ENCODE measurements around the gene KCNN2. TPM values are rescaled to one million over a fixed set of nuclear protein-coding genes. Genes with fewer than 3 reads are reported as not detected.

KCNN2 gene
- total RNA-seq, 1 experiment from 2014 or later, result not detected

DNA sequence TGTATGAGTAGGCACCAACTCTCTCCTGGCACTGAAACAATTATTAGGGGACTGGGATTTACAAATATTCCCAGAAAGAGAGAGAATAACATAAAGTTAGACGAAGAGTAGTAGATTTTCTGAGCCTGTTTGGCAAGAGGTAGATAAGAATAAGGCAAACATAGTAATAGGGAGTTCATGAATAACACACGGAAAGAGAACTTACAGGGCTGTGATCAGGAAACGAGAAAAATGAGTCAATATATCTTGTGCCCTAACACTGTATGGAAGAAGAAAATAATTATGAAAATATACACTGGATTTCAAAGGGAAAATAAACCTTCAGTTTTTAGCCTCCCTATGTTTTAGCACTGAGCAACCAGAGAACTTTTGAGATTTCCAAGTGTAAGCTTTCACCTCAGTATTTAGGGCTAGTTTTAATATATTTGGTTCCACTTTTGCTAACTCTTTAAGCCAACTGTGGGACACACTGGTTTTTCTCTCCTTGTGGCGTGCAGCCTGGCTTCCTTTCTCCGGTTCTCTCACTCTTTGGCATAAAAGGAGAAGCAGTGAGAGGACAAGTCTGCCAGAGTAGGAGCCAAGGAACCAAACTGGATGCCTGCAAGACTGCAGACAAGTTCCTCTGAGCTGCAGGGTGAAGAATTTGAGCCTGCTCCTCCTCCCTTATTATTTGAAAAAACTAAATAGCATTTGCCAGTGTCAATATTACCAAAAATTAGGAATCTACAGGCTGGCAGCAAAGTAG, 6.6 kb upstream of the KCNN2 start:
- intact Hi-C loops (cut with micrococcal nuclease), result loop anchor here (5.0 kb wide), 1 partner anchor 668 kb away; no protein-coding TSS in a partner anchor
- H3K79me2 ChIP-seq (ENCODE audit: insufficient read depth, low read length), result no peaks in the 10 kb centered on the region
- no peaks in the 10 kb centered on the region for H3K9me2 ChIP-seq (ENCODE audit: insufficient read depth)
- ChIA-PET RAD21 (ENCODE audit: low non-redundant PET in 1 of 2, low total read pairs in 2 of 2, uncharacterized antibody in 2 of 2, unreplicated experiment in 2 of 2) (no interaction called here), CTCF (no interaction called here), POLR2A (no interaction called here)
- H2AFZ ChIP-seq (ENCODE audit: low read depth, low read length, poor library complexity, severe bottlenecking), result no peak overlapping the region
- H3K4me3 ChIP-seq (replicated peaks in 1 of 2; ENCODE audit: low read depth in 1 of 2, low read length in 2 of 2), result no peak overlapping the region
- no peaks in the 10 kb centered on the region for H3K4me1 ChIP-seq (ENCODE audit: control insufficient read depth in 1 of 2, insufficient read depth in 2 of 2, low read length in 2 of 2)
- BruUV-seq (replicated peaks), result no TSS peak
- DNase-seq (ENCODE audit: low read depth, low spot score) (no peak), ATAC-seq (no peak)
- H3K9me3 ChIP-seq (ENCODE audit: control insufficient read depth in 1 of 2, insufficient read depth in 1 of 2, low read depth in 1 of 2, low read length in 2 of 2), result no peaks in the 10 kb centered on the region
- H3K27ac ChIP-seq (ENCODE audit: low read depth, low read length), result no peak overlapping the region
- H3K9ac ChIP-seq (ENCODE audit: low read length), result no peak overlapping the region
- peaks cover 14% of the 10 kb centered on the region for H3K27me3 ChIP-seq (ENCODE audit: insufficient read depth, low read length)
- H4K20me1 ChIP-seq (ENCODE audit: insufficient read depth), result no peaks in the 10 kb centered on the region
- H3K4me2 ChIP-seq (ENCODE audit: low read length), result no peak overlapping the region
- no peak for TF ChIP-seq POLR2AphosphoS5 (IDR thresholded peaks at IDR 0.05; ENCODE audit: low read depth, low read length)
- TF ChIP-seq, protein P1, sequence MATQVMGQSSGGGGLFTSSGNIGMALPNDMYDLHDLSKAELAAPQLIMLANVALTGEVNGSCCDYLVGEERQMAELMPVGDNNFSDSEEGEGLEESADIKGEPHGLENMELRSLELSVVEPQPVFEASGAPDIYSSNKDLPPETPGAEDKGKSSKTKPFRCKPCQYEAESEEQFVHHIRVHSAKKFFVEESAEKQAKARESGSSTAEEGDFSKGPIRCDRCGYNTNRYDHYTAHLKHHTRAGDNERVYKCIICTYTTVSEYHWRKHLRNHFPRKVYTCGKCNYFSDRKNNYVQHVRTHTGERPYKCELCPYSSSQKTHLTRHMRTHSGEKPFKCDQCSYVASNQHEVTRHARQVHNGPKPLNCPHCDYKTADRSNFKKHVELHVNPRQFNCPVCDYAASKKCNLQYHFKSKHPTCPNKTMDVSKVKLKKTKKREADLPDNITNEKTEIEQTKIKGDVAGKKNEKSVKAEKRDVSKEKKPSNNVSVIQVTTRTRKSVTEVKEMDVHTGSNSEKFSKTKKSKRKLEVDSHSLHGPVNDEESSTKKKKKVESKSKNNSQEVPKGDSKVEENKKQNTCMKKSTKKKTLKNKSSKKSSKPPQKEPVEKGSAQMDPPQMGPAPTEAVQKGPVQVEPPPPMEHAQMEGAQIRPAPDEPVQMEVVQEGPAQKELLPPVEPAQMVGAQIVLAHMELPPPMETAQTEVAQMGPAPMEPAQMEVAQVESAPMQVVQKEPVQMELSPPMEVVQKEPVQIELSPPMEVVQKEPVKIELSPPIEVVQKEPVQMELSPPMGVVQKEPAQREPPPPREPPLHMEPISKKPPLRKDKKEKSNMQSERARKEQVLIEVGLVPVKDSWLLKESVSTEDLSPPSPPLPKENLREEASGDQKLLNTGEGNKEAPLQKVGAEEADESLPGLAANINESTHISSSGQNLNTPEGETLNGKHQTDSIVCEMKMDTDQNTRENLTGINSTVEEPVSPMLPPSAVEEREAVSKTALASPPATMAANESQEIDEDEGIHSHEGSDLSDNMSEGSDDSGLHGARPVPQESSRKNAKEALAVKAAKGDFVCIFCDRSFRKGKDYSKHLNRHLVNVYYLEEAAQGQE (IDR thresholded peaks at IDR 0.05; ENCODE audit: low read depth), result no peak
- TF ChIP-seq CEBPB (IDR thresholded peaks at IDR 0.05; ENCODE audit: low read depth), result no peak
- TF ChIP-seq SRF (IDR thresholded peaks at IDR 0.05; ENCODE audit: low read depth), result no peak
- no peak for TF ChIP-seq EGR1 (IDR thresholded peaks at IDR 0.05; ENCODE audit: low read depth)
- no peak for TF ChIP-seq ELF1 (IDR thresholded peaks at IDR 0.05; ENCODE audit: borderline replicate concordance, low read depth)
- TF ChIP-seq MAX (IDR thresholded peaks at IDR 0.05), result no peak
- no peak for TF ChIP-seq JUND (IDR thresholded peaks at IDR 0.05)
- TF ChIP-seq, protein P2, sequence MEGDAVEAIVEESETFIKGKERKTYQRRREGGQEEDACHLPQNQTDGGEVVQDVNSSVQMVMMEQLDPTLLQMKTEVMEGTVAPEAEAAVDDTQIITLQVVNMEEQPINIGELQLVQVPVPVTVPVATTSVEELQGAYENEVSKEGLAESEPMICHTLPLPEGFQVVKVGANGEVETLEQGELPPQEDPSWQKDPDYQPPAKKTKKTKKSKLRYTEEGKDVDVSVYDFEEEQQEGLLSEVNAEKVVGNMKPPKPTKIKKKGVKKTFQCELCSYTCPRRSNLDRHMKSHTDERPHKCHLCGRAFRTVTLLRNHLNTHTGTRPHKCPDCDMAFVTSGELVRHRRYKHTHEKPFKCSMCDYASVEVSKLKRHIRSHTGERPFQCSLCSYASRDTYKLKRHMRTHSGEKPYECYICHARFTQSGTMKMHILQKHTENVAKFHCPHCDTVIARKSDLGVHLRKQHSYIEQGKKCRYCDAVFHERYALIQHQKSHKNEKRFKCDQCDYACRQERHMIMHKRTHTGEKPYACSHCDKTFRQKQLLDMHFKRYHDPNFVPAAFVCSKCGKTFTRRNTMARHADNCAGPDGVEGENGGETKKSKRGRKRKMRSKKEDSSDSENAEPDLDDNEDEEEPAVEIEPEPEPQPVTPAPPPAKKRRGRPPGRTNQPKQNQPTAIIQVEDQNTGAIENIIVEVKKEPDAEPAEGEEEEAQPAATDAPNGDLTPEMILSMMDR (IDR thresholded peaks at IDR 0.05 in 2 of 3, conservative IDR thresholded peaks at IDR 0.05 in 1 of 3; ENCODE audit: borderline replicate concordance in 1 of 3, insufficient read depth in 1 of 3, low read depth in 2 of 3, low read length in 2 of 3), result no peak
- no peak for TF ChIP-seq SIN3A (IDR thresholded peaks at IDR 0.05; ENCODE audit: low read depth)
- no peak for TF ChIP-seq YY1 (IDR thresholded peaks at IDR 0.05; ENCODE audit: extremely low read depth, insufficient replicate concordance, low read depth, low read length)
- TF ChIP-seq, protein P3, sequence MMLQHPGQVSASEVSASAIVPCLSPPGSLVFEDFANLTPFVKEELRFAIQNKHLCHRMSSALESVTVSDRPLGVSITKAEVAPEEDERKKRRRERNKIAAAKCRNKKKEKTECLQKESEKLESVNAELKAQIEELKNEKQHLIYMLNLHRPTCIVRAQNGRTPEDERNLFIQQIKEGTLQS (IDR thresholded peaks at IDR 0.05), result no peak
- no peak for TF ChIP-seq ZNF274 (IDR thresholded peaks at IDR 0.05; ENCODE audit: low read depth, low read length)
- TF ChIP-seq ZFX (IDR thresholded peaks at IDR 0.05), result no peak
- TF ChIP-seq POLR2A (IDR thresholded peaks at IDR 0.05; ENCODE audit: borderline replicate concordance, extremely low read depth, insufficient read depth, insufficient read length), result no peak
- TF ChIP-seq EZH2phosphoT487 (IDR thresholded peaks at IDR 0.05; ENCODE audit: borderline replicate concordance), result no peak
- TF ChIP-seq EZH2 (IDR thresholded peaks at IDR 0.05), result no peak
- no peak for TF ChIP-seq CBX3 (IDR thresholded peaks at IDR 0.05; ENCODE audit: low read depth)
- no peak for TF ChIP-seq RAD21 (IDR thresholded peaks at IDR 0.05; ENCODE audit: low read depth)
- TF ChIP-seq, protein P4, sequence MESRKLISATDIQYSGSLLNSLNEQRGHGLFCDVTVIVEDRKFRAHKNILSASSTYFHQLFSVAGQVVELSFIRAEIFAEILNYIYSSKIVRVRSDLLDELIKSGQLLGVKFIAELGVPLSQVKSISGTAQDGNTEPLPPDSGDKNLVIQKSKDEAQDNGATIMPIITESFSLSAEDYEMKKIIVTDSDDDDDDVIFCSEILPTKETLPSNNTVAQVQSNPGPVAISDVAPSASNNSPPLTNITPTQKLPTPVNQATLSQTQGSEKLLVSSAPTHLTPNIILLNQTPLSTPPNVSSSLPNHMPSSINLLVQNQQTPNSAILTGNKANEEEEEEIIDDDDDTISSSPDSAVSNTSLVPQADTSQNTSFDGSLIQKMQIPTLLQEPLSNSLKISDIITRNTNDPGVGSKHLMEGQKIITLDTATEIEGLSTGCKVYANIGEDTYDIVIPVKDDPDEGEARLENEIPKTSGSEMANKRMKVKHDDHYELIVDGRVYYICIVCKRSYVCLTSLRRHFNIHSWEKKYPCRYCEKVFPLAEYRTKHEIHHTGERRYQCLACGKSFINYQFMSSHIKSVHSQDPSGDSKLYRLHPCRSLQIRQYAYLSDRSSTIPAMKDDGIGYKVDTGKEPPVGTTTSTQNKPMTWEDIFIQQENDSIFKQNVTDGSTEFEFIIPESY (IDR thresholded peaks at IDR 0.05; ENCODE audit: extremely low read depth, insufficient replicate concordance, low read length), result no peak
- no peaks in the 10 kb centered on the region for H3K36me3 ChIP-seq (ENCODE audit: control insufficient read depth in 1 of 2, insufficient read depth in 2 of 2, low read length in 2 of 2)
